A549 (cell line): ENCODE data around the gene CARD14. TPM values are rescaled to one million over a fixed set of nuclear protein-coding genes. Genes with fewer than 3 reads are reported as not detected.

Experiments used
- ATAC-seq, 2 experiments: fragments of 200-7000 bp in 1 of 2; fragments of >200 bp in 1 of 2; cut with Nextera tagmentation in 1 of 2; cut with Tn5 transposase in 1 of 2; 3 replicates each; pipeline versions ENCODE4 v1.8.0 to v1.9.1; 2018 to 2020; ENCODE audit warnings: mild to moderate bottlenecking in 1 of 2, moderate library complexity in 1 of 2
- CTCF ChIA-PET: fragments of 300-600 bp; sonication (Branson Sonifier 250); formaldehyde crosslinking; extraction: SDS; loops from one replicate; lab custom pipeline; 2021; ENCODE audit warnings: antibody characterized with exemption, inconsistent platforms; lab: Yijun Ruan, JAX
- POLR2A ChIA-PET: fragments of 350-600 bp; formaldehyde crosslinking; extraction: SDS; loops from one replicate; lab custom pipeline; 2021; ENCODE audit warnings: antibody characterized with exemption, inconsistent platforms; lab: Yijun Ruan, JAX
- DNase-seq, 2 experiments: peaks; one replicate each; pipeline versions ENCODE4 v3.0.0 to v3.0.0-alpha.2; 2011 to 2016; ENCODE audit warnings: low read depth in 1 of 2, low spot score in 1 of 2
- FAIRE-seq: peaks from 2 replicates; lab custom pipeline; 2011; peaks lifted over from hg19 to GRCh38; lab: Jason Lieb, UNC
- H3K27ac ChIP-seq, 2 experiments: fragments of >200 bp; sonication (Bioruptor Twin); formaldehyde crosslinking; 3 replicates each; pipeline ENCODE4 v1.5.1; 2016 to 2017
- H3K4me1 ChIP-seq: fragments of >200 bp; sonication (Bioruptor Twin); formaldehyde crosslinking; 3 replicates; pipeline ENCODE4 v1.6.1; 2016
- H3K4me2 ChIP-seq: fragments of >200 bp; sonication (Bioruptor Twin); formaldehyde crosslinking; 3 replicates; pipeline ENCODE4 v1.6.1; 2016
- H3K4me3 ChIP-seq: fragments of >200 bp; sonication (Bioruptor Twin); formaldehyde crosslinking; 3 replicates; pipeline ENCODE4 v1.5.1; 2016
- H3K9me3 ChIP-seq: fragments of >200 bp; sonication (Bioruptor Twin); formaldehyde crosslinking; 3 replicates; pipeline ENCODE4 v1.6.1; 2016
- CBX2 ChIP-seq: fragments of 200-600 bp; sonication (generic); IDR thresholded peaks from 2 replicates; pipeline ENCODE4 v1.6.1; 2016; ENCODE audit warnings: low read depth, mild to moderate bottlenecking, borderline replicate concordance
- CBX8 ChIP-seq: fragments of 200-600 bp; sonication (generic); IDR thresholded peaks from 2 replicates; pipeline ENCODE4 v1.6.1; 2016
- CHD4 ChIP-seq: fragments of 200-600 bp; sonication (generic); IDR thresholded peaks from 2 replicates; pipeline ENCODE4 v1.6.1; 2016; ENCODE audit warnings: antibody characterized with exemption, mild to moderate bottlenecking, borderline replicate concordance
- CTCF ChIP-seq: fragments of >200 bp; sonication (Bioruptor Twin); formaldehyde crosslinking; IDR thresholded peaks from 3 replicates; pipeline ENCODE4 v1.5.1; 2016
- EHMT2 ChIP-seq: fragments of 200-600 bp; sonication (generic); IDR thresholded peaks from 2 replicates; pipeline ENCODE4 v1.6.1; 2016; ENCODE audit warnings: antibody characterized with exemption, low read depth, mild to moderate bottlenecking, moderate library complexity
- ELK1 ChIP-seq: fragments of 150-350 bp; IDR thresholded peaks from 2 replicates; pipeline ENCODE4 v1.6.1; 2014; ENCODE audit warnings: low read depth, mild to moderate bottlenecking, low read length
- FOSB ChIP-seq: fragments of 250-450 bp; sonication (Bioruptor Pico); IDR thresholded peaks from 2 replicates; pipeline ENCODE4 v1.5.0; 2020; ENCODE audit warnings: mild to moderate bottlenecking, moderate library complexity
- FOSL2 ChIP-seq, 2 experiments: fragments of 450-650 bp in 1 of 2; fragments of >200 bp in 1 of 2; sonication (Bioruptor Twin) in 1 of 2; formaldehyde crosslinking; IDR thresholded peaks; 2 replicates each; pipeline versions ENCODE4 v1.5.0 to v1.6.1; 2016 to 2020; ENCODE audit warnings: mild to moderate bottlenecking in 1 of 2, moderate library complexity in 1 of 2
- FOXS1 ChIP-seq: fragments of 250-450 bp; sonication (Bioruptor Pico); IDR thresholded peaks from 2 replicates; pipeline ENCODE4 v1.5.0; 2020; ENCODE audit warnings: mild to moderate bottlenecking, moderate library complexity
- GATA3 ChIP-seq: IDR thresholded peaks from 2 replicates; pipeline ENCODE4 v1.6.1; 2012; ENCODE audit warnings: borderline replicate concordance
- HES2 ChIP-seq: fragments of >200 bp; sonication (Bioruptor Twin); formaldehyde crosslinking; IDR thresholded peaks from 2 replicates; pipeline ENCODE4 v1.6.1; 2016
- HMGXB4 ChIP-seq: fragments of 250-450 bp; sonication (Bioruptor Pico); IDR thresholded peaks from 2 replicates; pipeline ENCODE4 v1.5.0; 2021; ENCODE audit warnings: mild to moderate bottlenecking, moderate library complexity, borderline replicate concordance
- HOXB13 ChIP-seq: fragments of 250-450 bp; sonication (Bioruptor Pico); IDR thresholded peaks from 2 replicates; pipeline ENCODE4 v1.5.0; 2020; ENCODE audit warnings: low read depth, mild to moderate bottlenecking, moderate library complexity
- HOXB5 ChIP-seq: fragments of 250-450 bp; sonication (Bioruptor Pico); IDR thresholded peaks from 2 replicates; pipeline ENCODE4 v1.5.0; 2020; ENCODE audit warnings: mild to moderate bottlenecking, moderate library complexity
- JUN ChIP-seq, 2 experiments: fragments of >200 bp; sonication (Bioruptor Twin); formaldehyde crosslinking; IDR thresholded peaks; 2 replicates in 1 of 2; 3 replicates in 1 of 2; pipeline ENCODE4 v1.6.1; 2016 to 2017
- JUNB ChIP-seq: fragments of >200 bp; sonication (Bioruptor Twin); formaldehyde crosslinking; IDR thresholded peaks from 2 replicates; pipeline ENCODE4 v1.6.1; 2016
- KDM1A ChIP-seq: fragments of 200-600 bp; sonication (generic); IDR thresholded peaks from 2 replicates; pipeline ENCODE4 v1.6.1; 2016; ENCODE audit warnings: low read depth, mild to moderate bottlenecking
- MAFK ChIP-seq: fragments of 450-650 bp; IDR thresholded peaks from 2 replicates; pipeline ENCODE4 v1.6.1; 2014; ENCODE audit not compliant: partially characterized antibody
- MAZ ChIP-seq: fragments of 150-350 bp; IDR thresholded peaks from 2 replicates; pipeline ENCODE4 v1.6.1; 2014; ENCODE audit warnings: antibody characterized with exemption, low read depth, low read length, borderline replicate concordance
- MYC ChIP-seq: IDR thresholded peaks from 2 replicates; pipeline ENCODE4 v1.6.1; 2012; ENCODE audit warnings: mild to moderate bottlenecking, inconsistent platforms, low read length, improper control_type of control experiment, borderline replicate concordance
- NFE2L2 ChIP-seq: fragments of 150-350 bp; conservative IDR thresholded peaks from 2 replicates; pipeline ENCODE4 v1.6.1; 2014; ENCODE audit warnings: low read length
- POLR2A ChIP-seq: IDR thresholded peaks from 2 replicates; pipeline ENCODE4 v1.6.1; 2012; ENCODE audit warnings: mild to moderate bottlenecking, low read length
- RCOR1 ChIP-seq: fragments of 150-350 bp; IDR thresholded peaks from 2 replicates; pipeline ENCODE4 v1.6.1; 2014; ENCODE audit warnings: antibody characterized with exemption, low read length, low read depth
- TFCP2L1 ChIP-seq: fragments of 250-450 bp; sonication (Bioruptor Pico); IDR thresholded peaks from 2 replicates; pipeline ENCODE4 v1.5.0; 2021; ENCODE audit warnings: mild to moderate bottlenecking
- TP53 ChIP-seq: fragments of 250-450 bp; sonication (Bioruptor Pico); IDR thresholded peaks from 2 replicates; pipeline ENCODE4 v1.5.0; 2021; ENCODE audit warnings: mild to moderate bottlenecking, moderate library complexity
- USF2 ChIP-seq: fragments of 450-650 bp; IDR thresholded peaks from 2 replicates; pipeline ENCODE4 v1.6.1; 2014; ENCODE audit warnings: antibody characterized with exemption
- ZFP36 ChIP-seq: fragments of 450-650 bp; IDR thresholded peaks from 2 replicates; pipeline ENCODE4 v1.6.1; 2014; ENCODE audit warnings: borderline replicate concordance; ENCODE audit not compliant: partially characterized antibody
- WGBS: methylation state at CpG from one replicate; pipeline ENCODE4 v1.1.6; 2017; ENCODE audit errors: missing lambda C conversion rate; 5-methylcytosine and 5-hydroxymethylcytosine counted together
- polyA plus RNA-seq, 4 experiments: library from polyadenylated mRNA; depleted of rRNA in 3 of 4; stranded (reverse); fragments of >200 nt; fragmentation: RNase III in 1 of 4; extraction: RNeasy Plus Mini Kit Qiagen cat#74134 plus additional on column Dnase treatment in 1 of 4; gene quantifications; 2 replicates in 3 of 4; 3 replicates in 1 of 4; pipeline ENCODE4 v1.2.3, GENCODE V29; 2011 to 2017

Gene CARD14
- polyA plus RNA-seq, 2 of the 4 experiments (the other 2 are of a cell fraction): 0.17 to 0.18 TPM

- ChIA-PET CTCF (interaction anchor here (1.1 to 1.3 kb wide), 2 partner anchors 12 to 80 kb away, joined by 3 to 4 read pairs; no protein-coding TSS in a partner anchor), POLR2A (no interaction called here)
- Histone ChIP-seq H3K4me2 (no peak overlapping the region), H3K4me3 (no peak overlapping the region), H3K9me3 (no peaks in the 10 kb centered on the region), H3K27ac (no peak overlapping the region)
- DNase-seq (no peak), ATAC-seq (no peak), FAIRE-seq (no peak)
- TF ChIP-seq HMGXB4: no peak
- TF ChIP-seq MYC: no peak
- TF ChIP-seq POLR2A: no peak
- TF ChIP-seq JUNB: no peak
- TF ChIP-seq, all 56 proteins: peak for 0
- WGBS: 83% methylated on average over 4 of the region's 4 CpGs
- H3K4me1 ChIP-seq: no peaks in the 10 kb centered on the region
Observed at GRCh38 chr17:80163336-80163735, 6.5 kb upstream of the CARD14 start.

GRCh38 chr17:80164185-80164584 is 5.6 kb upstream of the CARD14 start:
- CTCF ChIA-PET: interaction anchor here (0.8 to 2.2 kb wide), 5 partner anchors 13 to 81 kb away, joined by 3 to 7 read pairs (median 4); no protein-coding TSS in a partner anchor
- Histone ChIP-seq H3K4me2 (no peak overlapping the region), H3K4me3 (no peak overlapping the region), H3K9me3 (no peaks in the 10 kb centered on the region), H3K4me1 (no peaks in the 10 kb centered on the region)
- no peak for ATAC-seq
- TF ChIP-seq USF2: no peak
- no peak for TF ChIP-seq EHMT2
- TF ChIP-seq NFE2L2: no peak
- no peak for TF ChIP-seq HOXB5
- TF ChIP-seq CBX8: no peak
- no peak for TF ChIP-seq FOSL2 (IDR thresholded peaks at IDR 0.05)
- TF ChIP-seq FOSL2 (CRISPR knock-in tag; IDR thresholded peaks at IDR 0.05): no peak
- TF ChIP-seq, all 56 proteins: peak for 0
- H3K27ac ChIP-seq: no peak overlapping the region
- WGBS: 73% methylated on average over 11 of the region's 11 CpGs
- FAIRE-seq: no peak
- POLR2A ChIA-PET: no interaction called here
- no peak for DNase-seq

GRCh38 chr17:80166446-80166845 is 3.4 kb upstream of the CARD14 start:
- ChIA-PET CTCF (interaction anchor here (1.4 to 2.2 kb wide), 5 partner anchors 13 to 158 kb away, joined by 3 to 7 read pairs (median 4); partner anchors contain the start of gene GAA), POLR2A (no interaction called here)
- TF ChIP-seq ELK1: no peak
- TF ChIP-seq ZFP36: no peak
- no peak for TF ChIP-seq TFCP2L1 (CRISPR knock-in tag)
- no peak for TF ChIP-seq EHMT2
- no peak for TF ChIP-seq FOSB
- no peak for TF ChIP-seq MAFK
- no peak for TF ChIP-seq CHD4
- no peak for TF ChIP-seq KDM1A
- TF ChIP-seq HOXB13 (CRISPR knock-in tag): no peak
- TF ChIP-seq TP53 (CRISPR knock-in tag): no peak
- TF ChIP-seq CTCF: no peak
- TF ChIP-seq FOXS1 (CRISPR knock-in tag): no peak
- no peak for TF ChIP-seq RCOR1
- TF ChIP-seq MYC: no peak
- TF ChIP-seq GATA3: no peak
- no peak for TF ChIP-seq MAZ
- no peak for TF ChIP-seq JUN (IDR thresholded peaks at IDR 0.05)
- no peak for TF ChIP-seq CBX2
- no peak for TF ChIP-seq HES2
- H3K4me3 ChIP-seq: no peak overlapping the region
- H3K27ac ChIP-seq: no peak overlapping the region
- ATAC-seq (peak in 1 of 2 experiments; percentile 20; a peak in 2 of 6 replicates), FAIRE-seq (no peak), DNase-seq (no peak)
- H3K4me2 ChIP-seq: no peak overlapping the region
- no peaks in the 10 kb centered on the region for H3K9me3 ChIP-seq
- H3K4me1 ChIP-seq: no peaks in the 10 kb centered on the region
- 81% methylated on average over 6 of the region's 6 CpGs for WGBS
